Measurements from ENCODE around the gene FOXK1.

Gene FOXK1

DNA sequence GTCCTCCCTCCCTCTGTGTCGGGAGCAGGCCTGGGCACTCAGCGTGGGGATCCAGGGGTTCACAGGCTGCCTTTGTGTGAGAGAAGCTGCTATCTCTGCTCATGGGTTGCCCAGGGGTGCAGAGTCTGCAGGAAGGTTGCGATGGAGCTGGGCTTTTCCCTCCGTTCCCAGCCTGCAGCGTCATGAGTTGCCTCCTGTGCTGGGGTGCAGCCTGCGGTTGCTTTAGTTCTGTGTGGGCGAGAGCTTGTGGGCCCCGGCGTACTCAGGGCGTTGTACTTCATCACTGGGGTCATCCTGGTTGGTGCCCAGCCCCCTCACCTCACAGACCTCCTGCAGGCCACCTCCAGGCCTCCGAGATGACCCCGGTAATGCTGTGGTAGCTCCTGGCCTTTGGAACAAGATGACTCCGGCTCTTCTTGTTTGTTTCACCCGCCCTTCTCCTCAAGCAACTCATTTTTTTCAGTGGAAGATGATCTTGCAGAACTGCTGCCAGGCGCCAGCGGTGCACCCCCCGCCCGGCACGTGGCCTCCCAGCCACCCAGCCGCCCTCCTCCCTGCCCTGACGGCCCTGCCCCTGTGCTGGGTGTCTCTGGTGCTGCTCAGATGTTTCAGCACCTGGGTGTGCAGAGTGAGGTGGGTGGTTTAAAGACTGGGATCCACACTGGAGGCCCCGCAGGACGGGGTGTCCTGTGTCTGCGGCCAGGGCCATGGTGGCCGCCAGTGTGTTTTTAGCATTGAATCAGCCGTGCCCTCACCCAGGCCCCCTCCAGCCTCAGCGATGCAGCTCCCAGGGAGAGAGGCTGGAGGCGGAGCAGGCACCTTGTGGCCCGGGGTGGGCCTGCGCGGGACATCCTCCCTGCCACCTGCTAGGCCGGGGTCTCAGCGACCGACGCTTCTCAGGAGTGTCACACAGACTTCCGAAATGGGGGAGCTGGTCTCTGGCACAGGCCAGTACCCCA is 100.5 kb downstream of the FOXK1 start:
- no peak overlapping the region for H3K9ac ChIP-seq (ENCODE audit: low read depth in 1 of 2, low read length in 2 of 2)
- peaks cover 28 to 66% of the 10 kb centered on the region in 2 donors for H3K36me3 ChIP-seq (ENCODE audit: control insufficient read depth in 1 of 2, insufficient read depth in 2 of 2, low read length in 2 of 2)
- H3K9me3 ChIP-seq (ENCODE audit: control insufficient read depth in 1 of 2, low read length in 2 of 2) = no peaks in the 10 kb centered on the region

GRCh38 chr7:4783292-4783652 is 101.2 kb downstream of the FOXK1 start:
- Histone ChIP-seq H3K9me3 (ENCODE audit: control insufficient read depth in 1 of 2, low read length in 2 of 2) (no peaks in the 10 kb centered on the region), H3K36me3 (ENCODE audit: control insufficient read depth in 1 of 2, insufficient read depth in 2 of 2, low read length in 2 of 2) (peaks cover 28 to 73% of the 10 kb centered on the region in 2 donors), H3K27me3 (ENCODE audit: control insufficient read depth in 1 of 2, insufficient read depth in 2 of 2, low read length in 2 of 2) (no peaks in the 10 kb centered on the region), H3K9ac (ENCODE audit: low read depth in 1 of 2, low read length in 2 of 2) (no peak overlapping the region), H3K4me3 (ENCODE audit: low read depth in 1 of 2, low read length in 2 of 2) (no peak overlapping the region), H3K4me1 (ENCODE audit: control insufficient read depth in 1 of 2, insufficient read depth in 2 of 2, low read length in 2 of 2) (no peaks in the 10 kb centered on the region), H3K27ac (ENCODE audit: low read depth, low read length) (no peak overlapping the region)

More for the DNA sequence above, 100.5 kb downstream of the FOXK1 start:
- no peaks in the 10 kb centered on the region for H3K4me1 ChIP-seq (ENCODE audit: control insufficient read depth in 1 of 2, insufficient read depth in 2 of 2, low read length in 2 of 2)
- no peak overlapping the region for H3K27ac ChIP-seq (ENCODE audit: low read depth, low read length)
- no peak overlapping the region for H3K4me3 ChIP-seq (ENCODE audit: low read depth in 1 of 2, low read length in 2 of 2)
- H3K27me3 ChIP-seq (ENCODE audit: control insufficient read depth in 1 of 2, insufficient read depth in 2 of 2, low read length in 2 of 2) = no peaks in the 10 kb centered on the region

DNA sequence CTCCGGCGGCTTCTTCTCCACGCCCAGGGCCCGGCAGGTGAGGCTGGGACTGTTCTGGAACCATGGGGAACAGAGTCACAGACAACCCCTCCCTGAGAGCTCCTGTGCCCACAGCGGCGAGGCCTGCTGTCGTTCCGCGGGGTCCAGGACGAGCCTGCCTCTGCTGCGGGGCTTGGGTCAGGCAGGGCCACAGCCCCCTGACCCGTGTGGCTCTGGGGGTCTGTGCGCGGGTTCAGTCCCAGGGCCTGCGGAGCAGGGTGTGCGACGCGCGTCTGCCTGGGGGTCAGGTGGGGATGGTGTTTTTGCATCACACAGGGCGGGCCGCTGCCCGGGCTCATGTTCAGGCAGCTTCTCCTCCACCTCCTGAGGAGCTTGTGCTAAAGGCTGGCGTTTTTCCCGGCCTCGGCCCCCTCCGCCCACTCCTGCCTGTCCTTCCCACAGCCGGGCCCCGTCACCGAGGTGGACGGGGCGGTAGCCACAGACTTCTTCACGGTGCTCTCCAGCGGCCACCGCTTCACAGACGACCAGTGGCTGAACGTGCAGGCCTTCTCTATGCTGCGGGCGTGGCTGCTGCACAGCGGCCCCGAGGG is 101.8 kb downstream of the FOXK1 start:
- Histone ChIP-seq H3K36me3 (ENCODE audit: control insufficient read depth in 1 of 2, insufficient read depth in 2 of 2, low read length in 2 of 2) (peaks cover 28 to 78% of the 10 kb centered on the region in 2 donors), H3K9ac (ENCODE audit: low read depth in 1 of 2, low read length in 2 of 2) (no peak overlapping the region), H3K4me1 (ENCODE audit: control insufficient read depth in 1 of 2, insufficient read depth in 2 of 2, low read length in 2 of 2) (no peaks in the 10 kb centered on the region), H3K4me3 (ENCODE audit: low read depth in 1 of 2, low read length in 2 of 2) (no peak overlapping the region), H3K27me3 (ENCODE audit: control insufficient read depth in 1 of 2, insufficient read depth in 2 of 2, low read length in 2 of 2) (no peaks in the 10 kb centered on the region), H3K9me3 (ENCODE audit: control insufficient read depth in 1 of 2, low read length in 2 of 2) (no peaks in the 10 kb centered on the region), H3K27ac (ENCODE audit: low read depth, low read length) (no peak overlapping the region)

DNA sequence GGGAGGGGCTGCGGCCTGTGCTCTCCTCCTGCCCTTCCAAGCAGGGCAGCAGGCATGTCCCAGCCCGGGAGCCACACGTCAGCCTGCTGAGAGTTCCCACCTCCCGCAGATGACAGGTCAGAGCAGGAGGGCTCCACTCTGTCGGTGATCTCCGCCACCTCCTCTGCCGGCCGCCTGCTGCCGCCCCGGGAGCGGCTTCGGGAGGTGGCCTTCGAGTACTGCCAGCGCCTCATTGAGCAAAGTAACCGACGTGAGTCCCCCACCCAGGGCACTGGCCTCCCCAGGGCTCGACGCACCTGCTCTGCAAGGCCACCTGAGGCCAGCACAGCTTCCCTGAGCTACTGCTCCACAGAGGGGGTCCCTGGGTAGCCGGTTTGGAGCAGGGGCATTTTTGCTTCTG is 102.7 kb downstream of the FOXK1 start:
- H3K9ac ChIP-seq (ENCODE audit: low read depth in 1 of 2, low read length in 2 of 2) = no peak overlapping the region
- no peaks in the 10 kb centered on the region for H3K9me3 ChIP-seq (ENCODE audit: control insufficient read depth in 1 of 2, low read length in 2 of 2)
- H3K27me3 ChIP-seq (ENCODE audit: control insufficient read depth in 1 of 2, insufficient read depth in 2 of 2, low read length in 2 of 2) = no peaks in the 10 kb centered on the region
- no peak overlapping the region for H3K4me3 ChIP-seq (ENCODE audit: low read depth in 1 of 2, low read length in 2 of 2)
- no peak overlapping the region for H3K27ac ChIP-seq (ENCODE audit: low read depth, low read length)
- H3K36me3 ChIP-seq (ENCODE audit: control insufficient read depth in 1 of 2, insufficient read depth in 2 of 2, low read length in 2 of 2) = peaks cover 28 to 79% of the 10 kb centered on the region in 2 donors
- no peaks in the 10 kb centered on the region for H3K4me1 ChIP-seq (ENCODE audit: control insufficient read depth in 1 of 2, insufficient read depth in 2 of 2, low read length in 2 of 2)

DNA sequence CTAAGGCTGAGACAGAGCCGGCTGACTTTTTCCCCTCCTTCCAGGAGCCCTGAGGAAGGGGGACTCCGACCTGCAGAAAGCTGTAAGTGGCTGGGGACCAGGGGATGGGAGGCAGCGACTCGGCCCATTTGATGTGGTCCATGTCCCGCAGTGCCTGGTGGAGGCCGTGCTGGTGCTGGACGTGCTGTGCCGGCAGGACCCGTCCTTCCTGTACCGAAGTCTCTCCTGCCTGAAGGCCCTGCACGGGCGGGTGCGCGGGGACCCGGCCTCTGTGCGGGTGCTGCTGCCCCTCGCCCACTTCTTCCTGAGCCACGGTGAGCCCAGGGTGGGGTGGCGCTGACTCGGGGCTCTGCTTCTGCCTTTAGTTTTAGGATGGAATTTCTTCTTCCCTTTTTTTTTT is 103.3 kb downstream of the FOXK1 start:
- Histone ChIP-seq H3K9ac (ENCODE audit: low read depth in 1 of 2, low read length in 2 of 2) (no peak overlapping the region), H3K36me3 (ENCODE audit: control insufficient read depth in 1 of 2, insufficient read depth in 2 of 2, low read length in 2 of 2) (peaks cover 28 to 83% of the 10 kb centered on the region in 2 donors), H3K27me3 (ENCODE audit: control insufficient read depth in 1 of 2, insufficient read depth in 2 of 2, low read length in 2 of 2) (no peaks in the 10 kb centered on the region), H3K4me3 (ENCODE audit: low read depth in 1 of 2, low read length in 2 of 2) (no peak overlapping the region), H3K9me3 (ENCODE audit: control insufficient read depth in 1 of 2, low read length in 2 of 2) (no peaks in the 10 kb centered on the region), H3K4me1 (ENCODE audit: control insufficient read depth in 1 of 2, insufficient read depth in 2 of 2, low read length in 2 of 2) (no peaks in the 10 kb centered on the region), H3K27ac (ENCODE audit: low read depth, low read length) (no peak overlapping the region)

DNA sequence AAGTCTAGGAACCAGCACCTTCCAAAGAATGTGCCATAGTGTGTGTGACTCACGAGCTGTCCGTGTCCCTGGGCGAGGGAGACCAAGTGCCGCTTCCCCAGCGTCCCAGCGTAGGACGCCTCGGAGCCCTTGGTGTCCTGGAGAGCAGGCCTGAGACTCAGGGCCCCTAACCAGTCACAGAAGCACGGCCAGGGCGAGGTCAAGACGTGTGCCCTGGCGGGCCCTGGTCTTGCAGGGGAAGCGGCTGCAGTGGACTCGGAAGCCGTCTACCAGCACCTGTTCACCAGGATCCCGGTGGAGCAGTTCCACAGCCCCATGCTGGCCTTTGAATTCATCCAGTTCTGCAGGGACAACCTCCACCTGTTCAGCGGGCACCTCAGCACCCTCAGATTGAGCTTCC is 103.9 kb downstream of the FOXK1 start:
- Histone ChIP-seq H3K4me1 (ENCODE audit: control insufficient read depth in 1 of 2, insufficient read depth in 2 of 2, low read length in 2 of 2) (no peaks in the 10 kb centered on the region), H3K9ac (ENCODE audit: low read depth in 1 of 2, low read length in 2 of 2) (no peak overlapping the region), H3K9me3 (ENCODE audit: control insufficient read depth in 1 of 2, low read length in 2 of 2) (no peaks in the 10 kb centered on the region), H3K4me3 (ENCODE audit: low read depth in 1 of 2, low read length in 2 of 2) (no peak overlapping the region), H3K27me3 (ENCODE audit: control insufficient read depth in 1 of 2, insufficient read depth in 2 of 2, low read length in 2 of 2) (no peaks in the 10 kb centered on the region), H3K36me3 (ENCODE audit: control insufficient read depth in 1 of 2, insufficient read depth in 2 of 2, low read length in 2 of 2) (peaks cover 24 to 84% of the 10 kb centered on the region in 2 donors), H3K27ac (ENCODE audit: low read depth, low read length) (no peak overlapping the region)

GRCh38 chr7:4787541-4787940 is 105.4 kb downstream of the FOXK1 start:
- Histone ChIP-seq H3K9me3 (ENCODE audit: control insufficient read depth in 1 of 2, low read length in 2 of 2) (no peaks in the 10 kb centered on the region), H3K9ac (ENCODE audit: low read depth in 1 of 2, low read length in 2 of 2) (no peak overlapping the region), H3K36me3 (ENCODE audit: control insufficient read depth in 1 of 2, insufficient read depth in 2 of 2, low read length in 2 of 2) (peaks cover 10 to 79% of the 10 kb centered on the region in 2 donors), H3K4me3 (ENCODE audit: low read depth in 1 of 2, low read length in 2 of 2) (no peak overlapping the region), H3K27me3 (ENCODE audit: control insufficient read depth in 1 of 2, insufficient read depth in 2 of 2, low read length in 2 of 2) (no peaks in the 10 kb centered on the region), H3K4me1 (ENCODE audit: control insufficient read depth in 1 of 2, insufficient read depth in 2 of 2, low read length in 2 of 2) (peaks cover 0 to under 1% of the 10 kb centered on the region in 2 donors), H3K27ac (ENCODE audit: low read depth, low read length) (no peak overlapping the region)

DNA sequence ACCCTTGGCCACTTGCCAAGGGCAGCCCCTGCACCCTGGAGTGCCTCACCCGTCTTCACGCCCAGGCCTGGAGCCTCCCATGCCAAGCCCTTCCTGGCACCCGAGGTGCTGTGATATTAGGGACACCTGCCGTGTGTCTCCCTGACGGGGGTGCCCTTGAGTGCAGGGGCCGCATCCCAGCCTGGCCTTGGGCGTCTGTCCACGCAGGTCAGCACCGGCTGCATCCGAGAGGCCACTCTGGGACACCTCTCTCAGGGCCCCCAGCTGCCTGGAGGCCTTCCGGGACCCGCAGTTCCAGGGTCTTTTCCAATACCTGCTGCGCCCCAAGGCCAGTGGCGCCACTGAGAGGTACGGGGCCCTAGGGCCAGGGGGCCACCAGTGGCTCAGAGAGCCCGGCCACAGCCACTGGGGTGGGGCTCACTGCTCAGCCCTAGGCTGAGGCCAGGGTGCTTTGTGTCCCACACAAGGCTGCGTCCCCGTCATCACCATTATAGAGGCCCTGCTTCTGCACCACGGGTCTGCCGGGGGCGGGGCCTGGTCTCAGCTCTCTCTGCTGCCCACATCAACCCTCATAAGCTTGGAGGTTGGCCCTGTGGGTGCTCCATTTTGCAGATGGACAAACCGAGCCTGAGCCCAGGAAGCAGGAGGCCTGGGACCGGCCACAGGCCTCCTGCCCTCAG is 106.0 kb downstream of the FOXK1 start:
- Histone ChIP-seq H3K9me3 (ENCODE audit: control insufficient read depth in 1 of 2, low read length in 2 of 2) (no peaks in the 10 kb centered on the region), H3K4me3 (ENCODE audit: low read depth in 1 of 2, low read length in 2 of 2) (no peak overlapping the region), H3K36me3 (ENCODE audit: control insufficient read depth in 1 of 2, insufficient read depth in 2 of 2, low read length in 2 of 2) (peaks cover 10 to 73% of the 10 kb centered on the region in 2 donors), H3K27me3 (ENCODE audit: control insufficient read depth in 1 of 2, insufficient read depth in 2 of 2, low read length in 2 of 2) (no peaks in the 10 kb centered on the region), H3K27ac (ENCODE audit: low read depth, low read length) (no peak overlapping the region), H3K4me1 (ENCODE audit: control insufficient read depth in 1 of 2, insufficient read depth in 2 of 2, low read length in 2 of 2) (peaks cover 0 to 6% of the 10 kb centered on the region in 2 donors), H3K9ac (ENCODE audit: low read depth in 1 of 2, low read length in 2 of 2) (no peak overlapping the region)

DNA sequence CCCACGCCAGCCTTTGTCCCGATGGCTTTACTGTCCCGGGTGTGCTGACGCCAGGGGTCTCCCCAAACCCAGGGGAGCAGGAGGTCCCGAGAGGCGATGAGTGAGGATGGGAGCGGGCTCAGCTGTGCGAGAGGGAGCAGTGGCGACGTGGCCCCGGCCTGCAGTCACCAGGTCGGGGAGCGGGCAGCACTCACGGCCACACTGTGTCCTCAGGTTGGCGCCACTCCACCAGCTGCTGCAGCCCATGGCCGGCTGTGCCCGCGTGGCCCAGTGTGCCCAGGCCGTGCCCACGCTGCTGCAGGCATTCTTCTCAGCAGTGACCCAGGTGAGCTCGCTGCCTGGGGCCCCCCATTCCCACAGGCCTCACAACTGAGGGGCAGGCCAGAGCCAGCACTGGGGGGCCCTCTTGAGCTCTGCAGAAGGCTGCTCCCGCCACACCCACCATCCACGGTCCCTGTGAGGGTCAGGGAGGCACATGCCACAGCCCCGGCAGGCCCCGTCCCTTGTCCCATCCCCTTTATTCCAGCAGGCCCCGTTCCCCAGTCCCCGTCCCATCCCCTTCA is 106.6 kb downstream of the FOXK1 start:
- Histone ChIP-seq H3K4me1 (ENCODE audit: control insufficient read depth in 1 of 2, insufficient read depth in 2 of 2, low read length in 2 of 2) (peaks cover 0 to 6% of the 10 kb centered on the region in 2 donors), H3K9ac (ENCODE audit: low read depth in 1 of 2, low read length in 2 of 2) (no peak overlapping the region), H3K27ac (ENCODE audit: low read depth, low read length) (no peak overlapping the region), H3K9me3 (ENCODE audit: control insufficient read depth in 1 of 2, low read length in 2 of 2) (no peaks in the 10 kb centered on the region), H3K27me3 (ENCODE audit: control insufficient read depth in 1 of 2, insufficient read depth in 2 of 2, low read length in 2 of 2) (no peaks in the 10 kb centered on the region), H3K4me3 (ENCODE audit: low read depth in 1 of 2, low read length in 2 of 2) (no peak overlapping the region), H3K36me3 (ENCODE audit: control insufficient read depth in 1 of 2, insufficient read depth in 2 of 2, low read length in 2 of 2) (peaks cover 8 to 67% of the 10 kb centered on the region in 2 donors)

All from duodenal mucosa (tissue), 2 donors.